Gastrocnemius medialis (tissue), 4 donors: ENCODE measurements around the gene MYRIP.

ENCODE experiments used
- POLR2A ChIP-seq, 2 donors: fragments of 450-650 bp; IDR thresholded peaks; one replicate each; pipeline ENCODE4 v1.6.1; 2017; ENCODE audit warnings: antibody characterized with exemption in 2 of 2, mild to moderate bottlenecking in 2 of 2, moderate library complexity in 2 of 2
- TF ChIP-seq, protein P1 (sequence below), 5 experiments: fragments of 450-650 bp in 3 of 5; fragments of 200-600 bp in 2 of 5; sonication (generic) in 2 of 5; IDR thresholded peaks in 4 of 5; conservative IDR thresholded peaks in 1 of 5; 1 replicate in 4 of 5; 2 replicates in 1 of 5; pipeline ENCODE4 v1.5.1; 2016 to 2019; ENCODE audit warnings: antibody characterized with exemption in 5 of 5, mild to moderate bottlenecking in 3 of 5, moderate library complexity in 3 of 5

DNA sequence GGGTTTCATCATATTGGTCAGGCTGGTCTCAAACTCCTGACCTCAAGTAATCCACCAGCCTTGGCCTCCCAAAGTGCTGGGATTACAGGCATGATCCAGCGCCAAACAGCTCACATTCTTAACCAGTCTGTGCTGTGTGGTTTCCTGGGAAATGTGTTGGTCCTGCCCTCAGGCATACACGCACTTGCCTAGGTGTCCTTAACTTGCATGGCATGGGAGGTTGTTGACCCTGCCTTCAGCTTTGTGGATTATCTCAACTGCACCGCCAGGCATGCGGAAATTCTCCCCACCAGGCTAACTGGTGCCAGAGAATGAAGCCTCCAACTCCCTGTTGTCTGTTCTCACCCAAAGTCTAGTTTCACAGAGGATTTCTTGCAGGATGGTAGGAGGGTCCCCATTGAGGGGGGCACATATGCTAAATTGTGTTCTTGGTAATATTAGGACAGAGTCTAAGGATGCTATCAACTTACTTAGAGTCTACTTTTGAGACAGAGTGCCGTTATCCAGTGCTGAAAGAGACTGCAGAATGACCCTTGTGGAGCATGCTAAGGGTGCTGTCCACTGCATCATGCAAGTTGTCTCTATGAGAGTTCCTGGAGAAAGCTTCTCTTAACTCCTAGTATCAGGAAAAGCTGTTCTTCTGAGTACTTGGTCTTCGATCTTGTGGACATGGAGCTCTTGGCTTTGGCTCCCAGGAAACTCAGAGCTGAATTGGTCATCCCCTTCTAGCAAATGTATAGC, 438.5 kb downstream of the MYRIP start:
- TF ChIP-seq, protein P1, sequence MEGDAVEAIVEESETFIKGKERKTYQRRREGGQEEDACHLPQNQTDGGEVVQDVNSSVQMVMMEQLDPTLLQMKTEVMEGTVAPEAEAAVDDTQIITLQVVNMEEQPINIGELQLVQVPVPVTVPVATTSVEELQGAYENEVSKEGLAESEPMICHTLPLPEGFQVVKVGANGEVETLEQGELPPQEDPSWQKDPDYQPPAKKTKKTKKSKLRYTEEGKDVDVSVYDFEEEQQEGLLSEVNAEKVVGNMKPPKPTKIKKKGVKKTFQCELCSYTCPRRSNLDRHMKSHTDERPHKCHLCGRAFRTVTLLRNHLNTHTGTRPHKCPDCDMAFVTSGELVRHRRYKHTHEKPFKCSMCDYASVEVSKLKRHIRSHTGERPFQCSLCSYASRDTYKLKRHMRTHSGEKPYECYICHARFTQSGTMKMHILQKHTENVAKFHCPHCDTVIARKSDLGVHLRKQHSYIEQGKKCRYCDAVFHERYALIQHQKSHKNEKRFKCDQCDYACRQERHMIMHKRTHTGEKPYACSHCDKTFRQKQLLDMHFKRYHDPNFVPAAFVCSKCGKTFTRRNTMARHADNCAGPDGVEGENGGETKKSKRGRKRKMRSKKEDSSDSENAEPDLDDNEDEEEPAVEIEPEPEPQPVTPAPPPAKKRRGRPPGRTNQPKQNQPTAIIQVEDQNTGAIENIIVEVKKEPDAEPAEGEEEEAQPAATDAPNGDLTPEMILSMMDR (IDR thresholded peaks at IDR 0.05 in 4 of 5, conservative IDR thresholded peaks at IDR 0.05 in 1 of 5), result no peak
- TF ChIP-seq POLR2A (IDR thresholded peaks at IDR 0.05), result no peak
